Parathyroid adenoma (tissue), 2 donors: ENCODE measurements around the gene AKAP17A.
A peak's percentile ranks its signal among the peaks of the same experiment; 100 is the strongest.

Experiments
- H2AFZ ChIP-seq: fragments of 300-600 bp; sonication (generic); one replicate; pipeline ENCODE4 v1.7.0; 2017; ENCODE audit warnings: antibody characterized with exemption, mild to moderate bottlenecking
- H3K27ac ChIP-seq: fragments of 300-600 bp; sonication (generic); one replicate; pipeline ENCODE4 v1.7.0; 2017
- H3K27me3 ChIP-seq: fragments of 300-600 bp; sonication (generic); one replicate; pipeline ENCODE4 v1.7.0; 2017; ENCODE audit warnings: low read length; ENCODE audit not compliant: control insufficient read depth, insufficient read depth
- H3K36me3 ChIP-seq: fragments of 300-600 bp; sonication (generic); one replicate; pipeline ENCODE4 v1.7.0; 2017; ENCODE audit warnings: low read length; ENCODE audit not compliant: control insufficient read depth, insufficient read depth
- H3K4me1 ChIP-seq: fragments of 300-600 bp; sonication (generic); one replicate; pipeline ENCODE4 v1.7.0; 2017; ENCODE audit warnings: control low read depth
- H3K4me2 ChIP-seq: fragments of 300-600 bp; sonication (generic); one replicate; pipeline ENCODE4 v1.7.0; 2017; ENCODE audit warnings: low read length
- H3K4me3 ChIP-seq: fragments of 300-600 bp; sonication (generic); one replicate; pipeline ENCODE4 v1.7.0; 2017; ENCODE audit warnings: low read depth, low read length
- H3K79me2 ChIP-seq: fragments of 300-600 bp; sonication (generic); one replicate; pipeline ENCODE4 v1.7.0; 2017; ENCODE audit warnings: control low read depth
- H3K9ac ChIP-seq: fragments of 300-600 bp; sonication (generic); one replicate; pipeline ENCODE4 v1.7.0; 2017; ENCODE audit warnings: mild to moderate bottlenecking
- H3K9me3 ChIP-seq: fragments of 300-600 bp; sonication (generic); one replicate; pipeline ENCODE4 v1.7.0; 2017; ENCODE audit warnings: low read length; ENCODE audit not compliant: control insufficient read depth
- CTCF ChIP-seq: fragments of 300-600 bp; sonication (generic); IDR thresholded peaks from one replicate; pipeline ENCODE4 v1.7.0; 2017; ENCODE audit warnings: antibody characterized with exemption, mild to moderate bottlenecking
- donor health status: primary hyperparathyroidism.

Gene AKAP17A

GRCh38 chrX:1591102-1591862, at the start of gene AKAP17A:
Gene AKAP17A, plus strand, starts transcription at chrX:1591604. Its CDS starts 1,859 bp downstream, at chrX:1593463.
- peak; percentile 7 for TF ChIP-seq CTCF
- no peaks in the 10 kb centered on the region for H3K27me3 ChIP-seq
- no peak within 1 kb of the TSS for H2AFZ ChIP-seq
- no peaks in the 10 kb centered on the region for H3K4me1 ChIP-seq
- H3K36me3 ChIP-seq: no peaks in the 10 kb centered on the region
- H3K4me3 ChIP-seq: peak within 1 kb of the TSS; percentile 52
- H3K4me2 ChIP-seq: peak within 1 kb of the TSS; percentile 82
- peaks cover 14% of the 10 kb centered on the region for H3K79me2 ChIP-seq
- H3K27ac ChIP-seq: peak within 1 kb of the TSS; percentile 61
- peak within 1 kb of the TSS; percentile 19 for H3K9ac ChIP-seq
- no peaks in the 10 kb centered on the region for H3K9me3 ChIP-seq

GRCh38 chrX:1542994-1543725, 48.2 kb upstream of the AKAP17A start:
- Histone ChIP-seq H3K4me2 (no peak overlapping the region), H3K9me3 (no peaks in the 10 kb centered on the region), H3K4me3 (no peak overlapping the region), H2AFZ (no peak overlapping the region), H3K4me1 (no peaks in the 10 kb centered on the region), H3K9ac (no peak overlapping the region), H3K27me3 (no peaks in the 10 kb centered on the region), H3K27ac (no peak overlapping the region), H3K79me2 (no peaks in the 10 kb centered on the region), H3K36me3 (no peaks in the 10 kb centered on the region)
- TF ChIP-seq CTCF: no peak

- Histone ChIP-seq H3K27me3 (no peaks in the 10 kb centered on the region), H3K4me1 (no peaks in the 10 kb centered on the region), H3K9me3 (no peaks in the 10 kb centered on the region), H2AFZ (no peak overlapping the region), H3K79me2 (no peaks in the 10 kb centered on the region), H3K4me2 (no peak overlapping the region), H3K36me3 (no peaks in the 10 kb centered on the region), H3K9ac (no peak overlapping the region), H3K4me3 (no peak overlapping the region), H3K27ac (peak overlapping the region; percentile 72)
- no peak for TF ChIP-seq CTCF
Measured at GRCh38 chrX:1545776-1546408, 45.5 kb upstream of the AKAP17A start.

GRCh38 chrX:1546691-1547251, 44.6 kb upstream of the AKAP17A start:
- Histone ChIP-seq H3K27me3 (no peaks in the 10 kb centered on the region), H3K79me2 (no peaks in the 10 kb centered on the region), H3K9ac (no peak overlapping the region), H3K36me3 (no peaks in the 10 kb centered on the region), H3K4me3 (no peak overlapping the region), H3K4me1 (no peaks in the 10 kb centered on the region), H3K4me2 (no peak overlapping the region), H2AFZ (no peak overlapping the region), H3K27ac (peak overlapping the region; percentile 72), H3K9me3 (no peaks in the 10 kb centered on the region)
- no peak for TF ChIP-seq CTCF
